Ishikawa (cell line): ENCODE measurements around the gene COL24A1.

Source experiments
- CEBPB ChIP-seq: IDR thresholded peaks from 2 replicates; pipeline ENCODE4 v1.6.1; 2012
- CREB1 ChIP-seq: IDR thresholded peaks from 2 replicates; pipeline ENCODE4 v1.6.1; 2012; ENCODE audit warnings: low read depth
- EGR1 ChIP-seq: IDR thresholded peaks from 2 replicates; pipeline ENCODE4 v1.6.1; 2012
- EP300 ChIP-seq: IDR thresholded peaks from 2 replicates; pipeline ENCODE4 v1.6.1; 2012; ENCODE audit warnings: borderline replicate concordance
- FOXM1 ChIP-seq: IDR thresholded peaks from 2 replicates; pipeline ENCODE4 v1.6.1; 2012; ENCODE audit warnings: low read depth, borderline replicate concordance
- MAX ChIP-seq: IDR thresholded peaks from 2 replicates; pipeline ENCODE4 v1.6.1; 2012
- NFIC ChIP-seq: IDR thresholded peaks from 2 replicates; pipeline ENCODE4 v1.6.1; 2012
- RAD21 ChIP-seq: IDR thresholded peaks from 2 replicates; pipeline ENCODE4 v1.6.1; 2012; ENCODE audit warnings: low read depth
- REST ChIP-seq: IDR thresholded peaks from 2 replicates; pipeline ENCODE4 v1.6.1; 2012; ENCODE audit warnings: low read depth, mild to moderate bottlenecking
- TAF1 ChIP-seq: IDR thresholded peaks from 2 replicates; pipeline ENCODE4 v1.6.1; 2012; ENCODE audit warnings: low read depth, mild to moderate bottlenecking
- TCF12 ChIP-seq: IDR thresholded peaks from 2 replicates; pipeline ENCODE4 v1.6.1; 2012; ENCODE audit warnings: low read depth
- TEAD4 ChIP-seq: IDR thresholded peaks from 2 replicates; pipeline ENCODE4 v1.6.1; 2012
- USF1 ChIP-seq: IDR thresholded peaks from 2 replicates; pipeline ENCODE4 v1.6.1; 2012
- YY1 ChIP-seq: IDR thresholded peaks from 2 replicates; pipeline ENCODE4 v1.6.1; 2012; ENCODE audit warnings: low read depth
- ZBTB7A ChIP-seq: IDR thresholded peaks from 2 replicates; pipeline ENCODE4 v1.6.1; 2012; ENCODE audit warnings: low read depth

Gene COL24A1

GRCh38 chr1:85947186-85947585, 209.4 kb downstream of the COL24A1 start:
- no peak for TF ChIP-seq EGR1
- TF ChIP-seq RAD21, result no peak
- TF ChIP-seq EP300, result no peak
- TF ChIP-seq CREB1, result no peak
- no peak for TF ChIP-seq TCF12
- TF ChIP-seq REST, result no peak
- no peak for TF ChIP-seq NFIC
- TF ChIP-seq TEAD4, result no peak
- TF ChIP-seq FOXM1, result no peak
- TF ChIP-seq USF1, result no peak
- TF ChIP-seq TAF1, result no peak
- TF ChIP-seq CEBPB, result no peak
- no peak for TF ChIP-seq YY1
- no peak for TF ChIP-seq MAX
- TF ChIP-seq ZBTB7A, result no peak

GRCh38 chr1:85943945-85944344, 212.6 kb downstream of the COL24A1 start:
- TF ChIP-seq RAD21 (no peak), CEBPB (no peak), REST (no peak), MAX (no peak), EP300 (no peak), CREB1 (no peak), NFIC (no peak), FOXM1 (no peak), EGR1 (no peak), TAF1 (no peak), USF1 (no peak), ZBTB7A (no peak), YY1 (no peak), TCF12 (no peak), TEAD4 (no peak)

GRCh38 chr1:85943526-85943925, 213.0 kb downstream of the COL24A1 start:
- TF ChIP-seq YY1 (no peak), FOXM1 (no peak), CREB1 (no peak), TAF1 (no peak), REST (no peak), TEAD4 (no peak), CEBPB (no peak), USF1 (no peak), TCF12 (no peak)

- TF ChIP-seq USF1 (no peak), RAD21 (no peak)
Observed at GRCh38 chr1:85940656-85941306, 215.8 kb downstream of the COL24A1 start.
